Panc1 (cell line): ENCODE data around the gene NCAPH2. TPM values are rescaled to one million over a fixed set of nuclear protein-coding genes. Genes with fewer than 3 reads are reported as not detected.

ENCODE experiments used
- ATAC-seq: fragments of 200-7000 bp; cut with Tn5 transposase; 2 replicates; pipeline ENCODE4 v1.9.1; 2020; ENCODE audit warnings: mild to moderate bottlenecking, moderate library complexity
- BruUV-seq: library from RNA; stranded (reverse); fragments of 400-500 nt; replicated peaks from 2 replicates; lab custom pipeline; 2021; lab: Mats Ljungman, UMichigan
- CTCF ChIA-PET: fragments of 300-600 bp; sonication (Branson Sonifier 250); formaldehyde crosslinking; loops from one replicate; lab custom pipeline; 2022; ENCODE audit warnings: antibody characterized with exemption; lab: Charles Lee
- POLR2A ChIA-PET: fragments of 300-600 bp; sonication (Branson Sonifier 250); formaldehyde crosslinking; loops from one replicate; lab custom pipeline; 2022; ENCODE audit warnings: antibody characterized with exemption; lab: Charles Lee
- DNase-seq: peaks from one replicate; pipeline ENCODE4 v3.0.0-alpha.2; 2010; ENCODE audit warnings: low read depth, low spot score
- H3K27ac ChIP-seq: 2 replicates; pipeline ENCODE4 v1.5.1; 2011; ENCODE audit warnings: mild to moderate bottlenecking, low read length, inconsistent platforms
- H3K27me3 ChIP-seq: fragments of 200-500 bp; sonication (Bioruptor generic); 2 replicates; pipeline ENCODE4 v1.6.0; 2014; ENCODE audit warnings: low read length, inconsistent platforms; ENCODE audit not compliant: control insufficient read depth, insufficient read depth
- H3K36me3 ChIP-seq: fragments of 200-500 bp; sonication (Bioruptor generic); 2 replicates; pipeline ENCODE4 v1.5.1; 2014; ENCODE audit warnings: inconsistent platforms, mild to moderate bottlenecking, low read length, moderate library complexity; ENCODE audit not compliant: control insufficient read depth, insufficient read depth
- H3K4me1 ChIP-seq: 2 replicates; pipeline ENCODE4 v1.5.1; 2011; ENCODE audit warnings: inconsistent platforms, mild to moderate bottlenecking, low read length, moderate library complexity; ENCODE audit not compliant: control insufficient read depth, insufficient read depth
- H3K4me3 ChIP-seq, 2 experiments: 2 replicates each; pipeline ENCODE4 v1.5.1; 2011 to 2012; ENCODE audit warnings: low read depth in 2 of 2, low read length in 2 of 2, mild to moderate bottlenecking in 2 of 2, inconsistent platforms in 1 of 2, moderate library complexity in 1 of 2
- H3K9me3 ChIP-seq: fragments of 200-500 bp; sonication (Bioruptor generic); 2 replicates; pipeline ENCODE4 v1.5.1; 2014; ENCODE audit warnings: low read depth, mild to moderate bottlenecking, inconsistent platforms, low read length, moderate library complexity; ENCODE audit not compliant: control insufficient read depth, insufficient read depth
- POLR2AphosphoS5 ChIP-seq: IDR thresholded peaks from 2 replicates; pipeline ENCODE4 v1.6.1; 2012; ENCODE audit warnings: mild to moderate bottlenecking, low read depth, low read length, moderate library complexity
- REST ChIP-seq, 2 experiments: IDR thresholded peaks; 2 replicates each; pipeline ENCODE4 v1.6.1; 2011 to 2012; ENCODE audit warnings: low read depth in 2 of 2, control low read depth in 1 of 2, low read length in 1 of 2, mild to moderate bottlenecking in 1 of 2, moderate library complexity in 1 of 2; ENCODE audit not compliant: insufficient read depth in 1 of 2
- SIN3A ChIP-seq: IDR thresholded peaks from 2 replicates; pipeline ENCODE4 v1.6.1; 2012; ENCODE audit warnings: low read depth, mild to moderate bottlenecking, low read length, moderate library complexity, borderline replicate concordance; ENCODE audit not compliant: insufficient read depth
- TCF7L2 ChIP-seq: IDR thresholded peaks from 2 replicates; pipeline ENCODE4 v1.6.1; 2011; ENCODE audit warnings: mild to moderate bottlenecking, low read depth, low read length, inconsistent platforms
- in situ Hi-C: cut with HindIII; loops from 2 replicates; pipeline ENCODE4 v1.10.0; 2016; ENCODE audit warnings: low sequenced_read_pairs, low pct_unique_long_range_greater_than_20kb
- intact Hi-C: fragments of 100-400 bp; cut with micrococcal nuclease; formaldehyde crosslinking; loops from one replicate; pipeline ENCODE4 v1.10.0; 2022; ENCODE audit not compliant: unreplicated experiment
- total RNA-seq: library from RNA; stranded (reverse); gene quantifications from one replicate; pipeline ENCODE4 v1.2.1, GENCODE V29; 2021; ENCODE audit not compliant: unreplicated experiment
- TF ChIP-seq, protein P1 (sequence below): fragments of 450-650 bp; IDR thresholded peaks from 2 replicates; pipeline ENCODE4 v1.5.1; 2017; ENCODE audit warnings: mild to moderate bottlenecking

The NCAPH2 gene
- total RNA-seq, 1 experiment from 2014 or later = 55.6 TPM

DNA sequence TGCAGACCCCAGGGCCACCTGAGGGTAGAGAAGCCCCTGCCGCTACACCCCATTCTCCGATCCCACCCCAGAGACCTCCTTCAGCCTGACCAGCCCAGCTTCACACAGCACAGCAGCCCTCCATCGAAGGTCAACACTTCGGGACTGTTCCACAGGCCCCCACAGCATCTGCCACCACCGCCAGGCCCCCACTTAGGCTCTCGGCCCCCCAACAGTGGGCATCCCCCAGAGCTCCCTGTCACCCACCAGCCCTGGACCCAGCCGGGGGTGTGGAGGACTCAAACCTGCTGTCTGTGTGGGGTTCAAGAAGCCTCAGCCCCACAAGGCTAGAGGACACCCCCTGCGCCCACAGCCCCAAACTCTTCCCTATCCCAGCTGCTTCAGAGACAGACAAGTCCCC is 39.4 kb upstream of the NCAPH2 start:
- Histone ChIP-seq H3K4me1 (peaks cover 11% of the 10 kb centered on the region), H3K36me3 (0 out of 2 replicates have a peak, but pooled peaks cover 2% of the 10 kb centered on the region), H3K27me3 (no peaks in the 10 kb centered on the region), H3K9me3 (no peaks in the 10 kb centered on the region), H3K4me3 (no peak overlapping the region), H3K27ac (no peak overlapping the region)
- no peak for DNase-seq
- ChIA-PET CTCF (interaction anchor here (0.6 kb wide), 1 partner anchor 279 kb away, joined by 8 read pairs; no protein-coding TSS in a partner anchor), POLR2A (no interaction called here)
- no TSS peak for BruUV-seq
- in situ Hi-C loops (no loop called here), intact Hi-C loops (no loop called here)
- TF ChIP-seq SIN3A = no peak
- TF ChIP-seq TCF7L2 = no peak
- TF ChIP-seq, protein P1, sequence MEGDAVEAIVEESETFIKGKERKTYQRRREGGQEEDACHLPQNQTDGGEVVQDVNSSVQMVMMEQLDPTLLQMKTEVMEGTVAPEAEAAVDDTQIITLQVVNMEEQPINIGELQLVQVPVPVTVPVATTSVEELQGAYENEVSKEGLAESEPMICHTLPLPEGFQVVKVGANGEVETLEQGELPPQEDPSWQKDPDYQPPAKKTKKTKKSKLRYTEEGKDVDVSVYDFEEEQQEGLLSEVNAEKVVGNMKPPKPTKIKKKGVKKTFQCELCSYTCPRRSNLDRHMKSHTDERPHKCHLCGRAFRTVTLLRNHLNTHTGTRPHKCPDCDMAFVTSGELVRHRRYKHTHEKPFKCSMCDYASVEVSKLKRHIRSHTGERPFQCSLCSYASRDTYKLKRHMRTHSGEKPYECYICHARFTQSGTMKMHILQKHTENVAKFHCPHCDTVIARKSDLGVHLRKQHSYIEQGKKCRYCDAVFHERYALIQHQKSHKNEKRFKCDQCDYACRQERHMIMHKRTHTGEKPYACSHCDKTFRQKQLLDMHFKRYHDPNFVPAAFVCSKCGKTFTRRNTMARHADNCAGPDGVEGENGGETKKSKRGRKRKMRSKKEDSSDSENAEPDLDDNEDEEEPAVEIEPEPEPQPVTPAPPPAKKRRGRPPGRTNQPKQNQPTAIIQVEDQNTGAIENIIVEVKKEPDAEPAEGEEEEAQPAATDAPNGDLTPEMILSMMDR = no peak
- no peak for TF ChIP-seq REST (IDR thresholded peaks at IDR 0.05; ENCODE audit: insufficient read depth in 1 of 2, low read depth in 2 of 2, low read length in 1 of 2)
- no peak for TF ChIP-seq POLR2AphosphoS5
- ATAC-seq = no peak

DNA sequence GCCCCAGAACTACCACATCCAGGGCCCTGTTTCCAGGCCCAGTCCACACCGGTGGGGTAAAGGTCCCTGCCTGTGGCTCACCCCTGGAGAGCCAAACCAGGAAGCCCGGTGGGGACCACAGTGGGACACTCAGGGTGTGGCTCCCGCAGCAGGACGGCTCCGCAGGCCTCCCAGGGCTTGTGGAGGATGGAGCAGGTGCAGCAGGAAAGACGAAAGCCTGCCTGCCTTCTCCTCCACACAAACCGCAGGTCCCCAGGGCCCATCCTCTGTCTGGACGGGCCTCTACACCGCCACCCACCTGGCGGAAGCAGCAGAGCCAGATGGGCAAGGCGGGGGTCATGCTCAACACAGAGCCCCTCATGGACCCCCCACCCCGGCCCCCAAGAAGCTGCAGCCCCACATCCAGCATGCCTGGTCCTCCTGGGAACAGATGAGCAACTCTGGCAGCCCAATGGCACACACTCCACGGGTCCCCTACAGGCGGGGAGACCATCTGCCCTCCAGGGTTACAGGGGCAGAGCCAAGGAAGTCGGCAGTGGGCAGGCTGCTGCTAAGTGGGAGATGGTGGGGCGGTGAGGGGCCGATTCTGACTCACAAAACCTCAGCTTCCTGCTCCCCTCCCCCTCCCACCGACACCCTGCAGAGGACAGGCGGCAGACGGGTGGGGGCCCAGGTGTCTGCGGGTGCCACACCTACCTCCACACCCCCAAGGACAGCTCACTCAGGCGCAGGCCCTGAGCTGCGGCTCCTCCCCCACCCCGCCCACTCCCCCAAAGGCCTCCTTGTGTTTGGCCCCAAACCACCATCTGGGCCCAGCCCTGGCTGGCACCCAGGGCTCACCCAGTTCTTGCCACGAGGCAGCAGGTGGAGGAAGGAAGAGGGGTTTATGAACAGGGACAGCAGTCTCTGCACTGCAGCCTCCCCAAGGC is 38.4 kb upstream of the NCAPH2 start:
- Histone ChIP-seq H3K4me3 (no peak overlapping the region), H3K27ac (no peak overlapping the region)
- CTCF ChIA-PET = no interaction called here

More for the DNA sequence above, 38.4 kb upstream of the NCAPH2 start:
- BruUV-seq = no TSS peak
- H3K27me3 ChIP-seq = no peaks in the 10 kb centered on the region
- POLR2A ChIA-PET = no interaction called here
- H3K4me1 ChIP-seq = peaks cover 11% of the 10 kb centered on the region
- H3K9me3 ChIP-seq = no peaks in the 10 kb centered on the region
- intact Hi-C loops (no loop called here), in situ Hi-C loops (no loop called here)
- DNase-seq = no peak
- TF ChIP-seq SIN3A (no peak), POLR2AphosphoS5 (no peak), REST (IDR thresholded peaks at IDR 0.05; ENCODE audit: insufficient read depth in 1 of 2, low read depth in 2 of 2, low read length in 1 of 2) (no peak), TCF7L2 (no peak)
- TF ChIP-seq, protein P1 = no peak
- no peak for ATAC-seq
- no peaks in the 10 kb centered on the region; the same call in 1 of the 2 replicates for H3K36me3 ChIP-seq
